Endothelial cell of umbilical vein (primary cell): Measurements from ENCODE around the gene SIPA1. TPM values are rescaled to one million over a fixed set of nuclear protein-coding genes. Genes with fewer than 3 reads are reported as not detected.

Experiments
- BruUV-seq: library from RNA; stranded (reverse); fragments of 400-500 nt; replicated peaks from 2 replicates; lab custom pipeline; 2021; lab: Mats Ljungman, UMichigan
- CTCF ChIA-PET: fragments of 300-600, 350-600 bp; sonication (Branson Sonifier 250); formaldehyde crosslinking; loops from one replicate; lab custom pipeline; 2021; ENCODE audit warnings: antibody characterized with exemption, inconsistent platforms; lab: Charles Lee
- POLR2A ChIA-PET: fragments of 300-600, 350-600 bp; sonication (Branson Sonifier 250); formaldehyde crosslinking; loops from one replicate; lab custom pipeline; 2021; ENCODE audit warnings: antibody characterized with exemption, inconsistent platforms; lab: Charles Lee
- DNase-seq: peaks from one replicate; pipeline ENCODE4 v3.0.0-alpha.2; 2011; ENCODE audit warnings: low read depth, low spot score
- FAIRE-seq: peaks from 2 replicates; lab custom pipeline; 2011; peaks lifted over from hg19 to GRCh38; lab: Jason Lieb, UNC
- H2AFZ ChIP-seq: 2 replicates; pipeline ENCODE4 v1.6.0; 2012; ENCODE audit warnings: low read depth, low read length, control low read depth, inconsistent platforms
- H3K27ac ChIP-seq: 2 replicates; pipeline ENCODE4 v1.5.1; 2011; ENCODE audit warnings: low read depth, mild to moderate bottlenecking, control low read depth, low read length, moderate library complexity; ENCODE audit not compliant: insufficient read depth
- H3K27me3 ChIP-seq, 2 experiments: 2 replicates each; pipeline versions ENCODE4 v1.6.0 to v1.6.1; 2011; ENCODE audit warnings: low read length in 2 of 2, mixed read lengths in 1 of 2; ENCODE audit not compliant: control insufficient read depth in 2 of 2, insufficient read depth in 2 of 2
- H3K36me3 ChIP-seq, 2 experiments: 2 replicates in 1 of 2; 3 replicates in 1 of 2; pipeline ENCODE4 v1.5.1; 2011; ENCODE audit warnings: low read length in 2 of 2, mild to moderate bottlenecking in 1 of 2, moderate library complexity in 1 of 2; ENCODE audit not compliant: control insufficient read depth in 2 of 2, insufficient read depth in 2 of 2; ENCODE audit errors: extremely low read depth in 1 of 2
- H3K4me1 ChIP-seq: 3 replicates; pipeline ENCODE4 v1.5.1; 2011; ENCODE audit warnings: mild to moderate bottlenecking, low read length; ENCODE audit not compliant: control insufficient read depth, insufficient read depth; ENCODE audit errors: extremely low read depth
- H3K4me2 ChIP-seq: 2 replicates; pipeline ENCODE4 v1.6.1; 2011; ENCODE audit warnings: low read length, control low read depth, mixed read lengths; ENCODE audit not compliant: insufficient read depth
- H3K4me3 ChIP-seq, 3 experiments: fragments of 200-600 bp in 1 of 3; sonication (generic), shearing (Covaris generic) in 1 of 3; replicated peaks in 1 of 3; 2 replicates each; pipeline ENCODE4 v1.5.1; 2011 to 2016; ENCODE audit warnings: control low read depth in 3 of 3, low read length in 3 of 3, mild to moderate bottlenecking in 2 of 3, inconsistent platforms in 1 of 3, low read depth in 1 of 3, moderate library complexity in 1 of 3; ENCODE audit not compliant: insufficient read depth in 1 of 3
- H3K79me2 ChIP-seq: 2 replicates; pipeline ENCODE4 v1.6.0; 2012; ENCODE audit warnings: low read length, inconsistent platforms; ENCODE audit not compliant: control insufficient read depth, insufficient read depth
- H3K9ac ChIP-seq: replicated peaks from 2 replicates; pipeline ENCODE3; 2011; ENCODE audit warnings: low read length, control low read depth; ENCODE audit not compliant: insufficient read depth; ENCODE audit errors: extremely low read depth
- H3K9me1 ChIP-seq: replicated peaks from 3 replicates; pipeline ENCODE4 v1.6.0; 2011; ENCODE audit warnings: mild to moderate bottlenecking, low read length; ENCODE audit not compliant: control insufficient read depth, insufficient read depth; ENCODE audit errors: extremely low read depth
- H3K9me3 ChIP-seq: replicated peaks from 2 replicates; pipeline ENCODE4 v1.5.1; 2012; ENCODE audit warnings: low read length, inconsistent platforms; ENCODE audit not compliant: control insufficient read depth, insufficient read depth
- H4K20me1 ChIP-seq: replicated peaks from 2 replicates; pipeline ENCODE3; 2011; ENCODE audit warnings: mild to moderate bottlenecking, low read length; ENCODE audit not compliant: control insufficient read depth, insufficient read depth; ENCODE audit errors: extremely low read depth
- EZH2 ChIP-seq: IDR thresholded peaks from 2 replicates; pipeline ENCODE4 v1.6.1; 2012; ENCODE audit warnings: borderline replicate concordance, low read depth, mild to moderate bottlenecking, moderate library complexity, low read length, inconsistent platforms; ENCODE audit not compliant: severe bottlenecking
- FOS ChIP-seq: IDR thresholded peaks from 2 replicates; pipeline ENCODE4 v1.6.1; 2011; ENCODE audit warnings: mild to moderate bottlenecking, low read length, moderate library complexity, borderline replicate concordance; ENCODE audit not compliant: insufficient read depth
- GATA2 ChIP-seq: IDR thresholded peaks from 2 replicates; pipeline ENCODE4 v1.7.0; 2011; ENCODE audit warnings: low read depth, mild to moderate bottlenecking, moderate library complexity, mixed read lengths, low read length; ENCODE audit not compliant: insufficient read length, insufficient read depth
- JUN ChIP-seq: IDR thresholded peaks from 2 replicates; pipeline ENCODE4 v1.6.1; 2011; ENCODE audit warnings: borderline replicate concordance, low read depth; ENCODE audit not compliant: insufficient read length, insufficient read depth
- MAX ChIP-seq: IDR thresholded peaks from 2 replicates; pipeline ENCODE4 v1.6.1; 2011; ENCODE audit not compliant: insufficient read depth, insufficient read length
- MYC ChIP-seq: IDR thresholded peaks from one replicate; pipeline ENCODE4 v1.6.1; 2011; ENCODE audit warnings: mild to moderate bottlenecking, low read depth, low read length
- POLR2A ChIP-seq: IDR thresholded peaks from 2 replicates; pipeline ENCODE4 v1.6.1; 2012; ENCODE audit warnings: low read depth, mild to moderate bottlenecking, control low read depth, low read length
- POLR2AphosphoS5 ChIP-seq: IDR thresholded peaks from 2 replicates; pipeline ENCODE4 v1.6.1; 2012; ENCODE audit warnings: low read depth, mild to moderate bottlenecking, control low read depth, low read length, moderate library complexity; ENCODE audit not compliant: insufficient read depth
- dilution Hi-C: fragments of 300-500 bp; cut with MboI; formaldehyde crosslinking; loops from one replicate; pipeline ENCODE4 v1.15.0; 2019; ENCODE audit warnings: low sequenced_read_pairs; ENCODE audit not compliant: extremely low pct_ligation_motif_present
- intact Hi-C: fragments of 100-400 bp; cut with micrococcal nuclease; formaldehyde crosslinking; loops from one replicate; pipeline ENCODE4 v1.10.0; 2022
- polyA plus RNA-seq, 4 experiments: library from polyadenylated mRNA; depleted of rRNA in 3 of 4; stranded (reverse) in 3 of 4; unstranded in 1 of 4; fragments of >200 nt; gene quantifications; 2 replicates each; pipeline versions ENCODE4 v1.2.1 to v1.2.3, GENCODE V29; 2011 to 2012; ENCODE audit warnings: missing spikeins in 1 of 4
- total RNA-seq: library from RNA; stranded (reverse); gene quantifications from 2 replicates; pipeline ENCODE4 v1.2.3, GENCODE V29; 2021
- TF ChIP-seq, protein P1 (sequence below), 2 donors: IDR thresholded peaks; 1 replicate in 1 of 2; 2 replicates in 1 of 2; pipeline ENCODE4 v1.5.1; 2011; ENCODE audit warnings: low read length in 2 of 2, mild to moderate bottlenecking in 2 of 2, moderate library complexity in 2 of 2, control low read depth in 1 of 2, inconsistent platforms in 1 of 2, low read depth in 1 of 2; ENCODE audit not compliant: insufficient read depth in 1 of 2; ENCODE audit errors: extremely low read depth in 1 of 2

Gene SIPA1
- total and polyA plus RNA-seq, 2 donors (not counting 3 experiments of a cell fraction or from before 2014, with no cell fraction given) = 67.5 to 119 TPM

DNA sequence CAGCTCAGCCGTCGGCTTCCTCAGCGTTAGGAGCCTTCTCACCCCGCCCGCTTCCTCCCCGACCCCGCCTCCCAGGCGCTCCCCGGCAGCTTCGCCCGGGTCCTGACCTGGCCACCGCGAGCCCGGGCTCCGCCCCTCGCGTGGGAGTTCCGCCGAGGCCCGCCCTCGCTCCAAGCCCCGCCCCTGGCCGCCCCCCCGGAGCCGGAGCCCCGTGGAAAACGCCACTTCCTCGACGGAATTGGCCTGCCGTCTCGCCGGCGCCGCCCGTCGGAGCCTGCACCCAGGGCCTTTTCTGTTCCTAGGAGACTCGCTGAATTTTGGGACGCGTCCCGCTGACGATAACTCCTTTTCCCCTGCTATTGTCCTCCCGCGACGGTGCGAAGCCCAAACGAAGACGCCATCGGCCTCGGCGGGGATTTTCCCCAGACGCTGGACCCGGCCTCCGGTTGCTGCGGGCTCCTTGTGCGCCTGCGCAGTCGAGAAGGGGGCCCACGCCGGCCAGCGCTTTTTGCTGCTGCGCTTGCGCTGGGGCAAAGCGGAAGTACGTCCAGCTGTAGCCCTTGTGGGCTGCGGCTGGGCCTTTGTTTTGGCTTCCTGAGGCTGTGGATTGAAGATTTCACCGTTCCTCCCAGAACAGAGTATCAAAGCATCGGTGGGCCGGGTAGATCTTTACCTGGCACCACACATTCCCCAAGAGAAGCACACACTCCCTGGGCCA, 14.8 kb downstream of the SIPA1 start:
- POLR2A ChIA-PET = interaction anchor here (1.0 to 3.9 kb wide), 6 partner anchors 10 to 206 kb away, joined by 3 to 19 read pairs (median 5); partner anchors contain the start of genes CFL1, RELA and SIPA1
- Histone ChIP-seq H3K79me2 (peaks cover 2% of the 10 kb centered on the region), H3K9me1 (no peaks in the 10 kb centered on the region), H3K27me3 (no peaks in the 10 kb centered on the region), H3K9ac (peak overlapping the region; percentile 67), H3K36me3 (peaks cover 6 to 48% of the 10 kb centered on the region in 2 experiments), H4K20me1 (no peaks in the 10 kb centered on the region), H3K4me3 (peak overlapping the region in 2 of 3 experiments; percentile 25 to 49), H3K4me2 (peak overlapping the region; percentile 32), H3K4me1 (peaks cover 23% of the 10 kb centered on the region), H3K27ac (peak overlapping the region; percentile 95), H3K9me3 (no peaks in the 10 kb centered on the region), H2AFZ (peak overlapping the region; percentile 24)
- TF ChIP-seq JUN = no peak
- peak; percentile 76 for TF ChIP-seq POLR2A
- TF ChIP-seq EZH2 = no peak
- no peak for TF ChIP-seq FOS
- TF ChIP-seq, protein P1, sequence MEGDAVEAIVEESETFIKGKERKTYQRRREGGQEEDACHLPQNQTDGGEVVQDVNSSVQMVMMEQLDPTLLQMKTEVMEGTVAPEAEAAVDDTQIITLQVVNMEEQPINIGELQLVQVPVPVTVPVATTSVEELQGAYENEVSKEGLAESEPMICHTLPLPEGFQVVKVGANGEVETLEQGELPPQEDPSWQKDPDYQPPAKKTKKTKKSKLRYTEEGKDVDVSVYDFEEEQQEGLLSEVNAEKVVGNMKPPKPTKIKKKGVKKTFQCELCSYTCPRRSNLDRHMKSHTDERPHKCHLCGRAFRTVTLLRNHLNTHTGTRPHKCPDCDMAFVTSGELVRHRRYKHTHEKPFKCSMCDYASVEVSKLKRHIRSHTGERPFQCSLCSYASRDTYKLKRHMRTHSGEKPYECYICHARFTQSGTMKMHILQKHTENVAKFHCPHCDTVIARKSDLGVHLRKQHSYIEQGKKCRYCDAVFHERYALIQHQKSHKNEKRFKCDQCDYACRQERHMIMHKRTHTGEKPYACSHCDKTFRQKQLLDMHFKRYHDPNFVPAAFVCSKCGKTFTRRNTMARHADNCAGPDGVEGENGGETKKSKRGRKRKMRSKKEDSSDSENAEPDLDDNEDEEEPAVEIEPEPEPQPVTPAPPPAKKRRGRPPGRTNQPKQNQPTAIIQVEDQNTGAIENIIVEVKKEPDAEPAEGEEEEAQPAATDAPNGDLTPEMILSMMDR (IDR thresholded peaks at IDR 0.05; ENCODE audit: extremely low read depth in 1 of 2, insufficient read depth in 1 of 2, low read depth in 1 of 2, low read length in 2 of 2) = no peak
- TF ChIP-seq POLR2AphosphoS5 = peak; percentile 90
- TF ChIP-seq MAX = peak; percentile 25
- no peak for TF ChIP-seq GATA2
- no peak for TF ChIP-seq MYC
- CTCF ChIA-PET = interaction anchor here (0.6 to 8.0 kb wide), 9 partner anchors 10 to 128 kb away, joined by 3 to 44 read pairs (median 4); partner anchors contain the start of genes AP5B1, RELA, RNASEH2C and SIPA1
- intact Hi-C loops = loop anchor here (1.0 to 2.0 kb wide), 4 partner anchors 11 to 206 kb away; partner anchors contain the start of genes CFL1 and ZNRD2
- BruUV-seq = TSS peak; percentile 72
- DNase-seq (peak; percentile 96), FAIRE-seq (peak; percentile 97)
- dilution Hi-C loops = no loop called here
